Mesodermal cell (in vitro differentiated cells): ENCODE results near the gene ABLIM3.
A peak's percentile ranks its signal among the peaks of the same experiment; 100 is the strongest.

Experiments
- H3K27ac ChIP-seq: 2 replicates; pipeline ENCODE4 v1.7.0; 2013; ENCODE audit warnings: mild to moderate bottlenecking, low read depth, low read length, moderate library complexity; ENCODE audit not compliant: severe bottlenecking
- H3K36me3 ChIP-seq: 2 replicates; pipeline ENCODE4 v1.7.1; 2013; ENCODE audit warnings: mild to moderate bottlenecking, low read length, moderate library complexity; ENCODE audit not compliant: control insufficient read depth, insufficient read depth
- H3K4me1 ChIP-seq: one replicate; pipeline ENCODE4 v1.7.1; 2013; ENCODE audit warnings: mild to moderate bottlenecking, low read length; ENCODE audit not compliant: insufficient read depth, control insufficient read depth, poor library complexity, severe bottlenecking
- H3K4me3 ChIP-seq: 2 replicates; pipeline ENCODE4 v1.7.0; 2013; ENCODE audit warnings: low read length, control low read depth, mild to moderate bottlenecking; ENCODE audit not compliant: insufficient read depth, poor library complexity, severe bottlenecking; ENCODE audit errors: extremely low read depth
- H3K9me3 ChIP-seq: 2 replicates; pipeline ENCODE4 v1.7.1; 2013; ENCODE audit warnings: mild to moderate bottlenecking, low read length, moderate library complexity; ENCODE audit not compliant: control insufficient read depth
- WGBS, 2 experiments: methylation state at CpG; one replicate each; pipeline ENCODE4 v1.1.5; 2013; ENCODE audit warnings: missing lambda C conversion rate in 2 of 2; ENCODE audit not compliant: insufficient coverage in 2 of 2; 5-methylcytosine and 5-hydroxymethylcytosine counted together

Gene ABLIM3

GRCh38 chr5:149257889-149258705, 116.8 kb downstream of the ABLIM3 start:
- Histone ChIP-seq H3K4me3 (no peak overlapping the region), H3K9me3 (no peaks in the 10 kb centered on the region), H3K4me1 (no peaks in the 10 kb centered on the region), H3K27ac (no peak overlapping the region), H3K36me3 (no peaks in the 10 kb centered on the region)
- WGBS, 2 experiments, result 80 to 90% methylated on average over 1 to 2 of the region's 10 CpGs

GRCh38 chr5:149260761-149261160, 119.5 kb downstream of the ABLIM3 start:
- H3K4me1 ChIP-seq, result no peaks in the 10 kb centered on the region
- H3K9me3 ChIP-seq, result no peaks in the 10 kb centered on the region
- no peak overlapping the region for H3K27ac ChIP-seq
- 60% methylated on average over 1 of the region's 1 CpG; no CpG with 5 or more reads in 1 of the 2 experiments for WGBS, 2 experiments
- no peak overlapping the region for H3K4me3 ChIP-seq
- H3K36me3 ChIP-seq, result no peaks in the 10 kb centered on the region

DNA sequence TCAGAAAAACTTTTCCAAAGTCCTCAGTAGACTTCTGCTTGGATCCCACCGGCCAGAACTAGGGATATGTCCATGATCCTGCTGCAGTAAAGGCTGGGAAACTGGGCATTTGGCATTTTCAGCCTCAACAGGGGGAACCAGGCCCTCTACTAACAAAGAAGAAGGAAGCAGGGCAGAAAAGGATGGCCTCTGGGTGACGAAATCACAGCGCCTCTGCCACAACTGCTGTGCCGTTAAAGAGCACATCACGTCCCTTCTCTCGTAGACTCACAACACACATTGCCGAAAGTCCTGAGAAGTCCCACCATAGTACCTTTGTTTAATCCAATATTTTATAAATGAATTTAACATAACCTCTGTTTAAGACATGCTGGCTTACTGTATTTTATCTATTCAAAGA, 120.0 kb downstream of the ABLIM3 start:
- Histone ChIP-seq H3K4me1 (no peaks in the 10 kb centered on the region), H3K9me3 (no peaks in the 10 kb centered on the region), H3K36me3 (no peaks in the 10 kb centered on the region), H3K4me3 (no peak overlapping the region), H3K27ac (no peak overlapping the region)
- WGBS, 2 experiments, result 89 to 93% methylated on average over 1 to 3 of the region's 7 CpGs

GRCh38 chr5:149262315-149262714, 121.0 kb downstream of the ABLIM3 start:
- WGBS, 2 experiments, result 72 to 73% methylated on average over 2 to 3 of the region's 4 CpGs
- H3K27ac ChIP-seq, result no peak overlapping the region
- no peak overlapping the region for H3K4me3 ChIP-seq
- H3K9me3 ChIP-seq, result no peaks in the 10 kb centered on the region
- no peaks in the 10 kb centered on the region for H3K4me1 ChIP-seq
- H3K36me3 ChIP-seq, result no peaks in the 10 kb centered on the region

DNA sequence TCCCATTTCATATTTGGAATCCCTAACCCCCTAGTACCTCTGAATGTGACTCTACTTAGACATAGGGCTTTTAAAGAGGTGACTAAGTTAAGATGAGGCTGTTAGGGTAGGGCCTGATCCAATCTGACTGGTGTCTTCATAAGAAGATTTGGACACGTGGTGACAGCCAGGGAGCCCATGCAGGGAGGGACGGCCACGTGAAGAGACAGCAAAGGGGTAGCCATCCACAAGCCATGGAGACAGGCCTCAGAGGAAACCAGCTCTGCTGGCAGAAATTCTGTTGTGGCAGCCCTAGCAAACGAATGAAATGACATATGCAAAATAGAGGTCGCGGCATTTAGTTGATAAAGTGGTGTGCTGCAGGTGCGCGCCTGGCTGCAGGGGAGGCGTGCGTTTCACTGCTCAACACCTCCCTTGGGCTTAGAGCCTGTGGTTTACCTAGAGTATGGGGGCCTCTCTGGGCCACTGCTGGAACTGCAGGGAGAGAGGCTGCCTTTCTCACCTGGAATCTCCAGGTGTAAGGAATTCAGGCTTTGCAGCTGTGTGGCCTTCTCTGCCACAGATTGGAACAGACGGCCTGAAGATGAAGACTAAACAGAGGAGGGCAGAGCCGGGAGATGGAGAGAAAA, 123.3 kb downstream of the ABLIM3 start:
- H3K4me3 ChIP-seq, result no peak overlapping the region

GRCh38 chr5:149265068-149265465, 123.8 kb downstream of the ABLIM3 start:
- Histone ChIP-seq H3K36me3 (no peaks in the 10 kb centered on the region), H3K9me3 (no peaks in the 10 kb centered on the region), H3K4me1 (no peaks in the 10 kb centered on the region), H3K4me3 (no peak overlapping the region), H3K27ac (no peak overlapping the region)
- WGBS, 2 experiments, result 81 to 85% methylated on average over 6 to 7 of the region's 7 CpGs

More for the DNA sequence above, 123.3 kb downstream of the ABLIM3 start:
- no peaks in the 10 kb centered on the region for H3K9me3 ChIP-seq
- no peak overlapping the region for H3K27ac ChIP-seq
- H3K4me1 ChIP-seq, result no peaks in the 10 kb centered on the region
- no peaks in the 10 kb centered on the region for H3K36me3 ChIP-seq
- 22 to 24% methylated on average over 12 of the region's 12 CpGs for WGBS, 2 experiments

- Histone ChIP-seq H3K9me3 (no peaks in the 10 kb centered on the region), H3K36me3 (no peaks in the 10 kb centered on the region), H3K4me1 (no peaks in the 10 kb centered on the region), H3K27ac (no peak overlapping the region), H3K4me3 (no peak overlapping the region)
- 49 to 65% methylated on average over 2 of the region's 4 CpGs for WGBS, 2 experiments
Observed at GRCh38 chr5:149265597-149265996, 124.3 kb downstream of the ABLIM3 start.

DNA sequence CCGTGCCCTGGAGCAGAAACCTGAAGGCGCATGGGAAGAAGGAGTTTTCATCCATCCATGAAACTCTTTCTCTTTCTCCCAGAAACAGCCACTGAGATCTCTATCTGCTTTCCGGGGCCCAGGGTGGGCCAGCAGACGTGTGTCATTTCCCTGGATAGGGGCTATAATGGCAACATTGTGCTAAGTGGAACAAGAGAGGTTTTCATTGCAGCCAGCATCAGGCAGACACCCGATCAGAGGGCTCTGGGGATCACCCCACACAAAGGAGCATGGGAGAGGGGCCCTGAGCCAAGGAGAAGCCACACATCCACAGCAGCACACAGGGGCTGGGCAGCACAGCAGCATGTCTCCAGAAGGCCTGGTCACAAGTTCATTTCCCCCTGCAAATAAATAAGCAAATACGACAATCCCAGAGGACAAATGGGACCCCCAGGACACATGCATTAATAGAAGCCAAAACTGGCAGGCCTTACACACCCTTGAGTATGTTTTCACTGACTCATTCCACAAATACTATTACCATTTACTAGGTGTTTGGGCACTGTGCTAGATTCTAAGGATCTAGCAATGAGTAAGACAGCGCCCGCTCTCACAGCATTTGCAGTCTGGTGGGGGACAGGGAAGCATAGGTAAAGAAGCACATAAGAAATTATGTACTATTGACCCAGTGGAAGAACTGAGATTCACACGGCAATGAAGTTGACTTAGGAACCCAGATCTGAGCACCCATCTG, 126.1 kb downstream of the ABLIM3 start:
- Histone ChIP-seq H3K4me3 (no peak overlapping the region), H3K36me3 (no peaks in the 10 kb centered on the region), H3K4me1 (peaks cover 4% of the 10 kb centered on the region), H3K27ac (no peak overlapping the region), H3K9me3 (no peaks in the 10 kb centered on the region)
- WGBS, 2 experiments, result 86 to 97% methylated on average over 6 of the region's 9 CpGs

- no peaks in the 10 kb centered on the region for H3K36me3 ChIP-seq
- H3K27ac ChIP-seq, result no peak overlapping the region
- H3K4me1 ChIP-seq, result peaks cover 13% of the 10 kb centered on the region
- no peaks in the 10 kb centered on the region for H3K9me3 ChIP-seq
- no peak overlapping the region for H3K4me3 ChIP-seq
- 0% methylated on average over 1 of the region's 6 CpGs for WGBS, 2 experiments
Observed at GRCh38 chr5:149268928-149269557, 127.8 kb downstream of the ABLIM3 start.

DNA sequence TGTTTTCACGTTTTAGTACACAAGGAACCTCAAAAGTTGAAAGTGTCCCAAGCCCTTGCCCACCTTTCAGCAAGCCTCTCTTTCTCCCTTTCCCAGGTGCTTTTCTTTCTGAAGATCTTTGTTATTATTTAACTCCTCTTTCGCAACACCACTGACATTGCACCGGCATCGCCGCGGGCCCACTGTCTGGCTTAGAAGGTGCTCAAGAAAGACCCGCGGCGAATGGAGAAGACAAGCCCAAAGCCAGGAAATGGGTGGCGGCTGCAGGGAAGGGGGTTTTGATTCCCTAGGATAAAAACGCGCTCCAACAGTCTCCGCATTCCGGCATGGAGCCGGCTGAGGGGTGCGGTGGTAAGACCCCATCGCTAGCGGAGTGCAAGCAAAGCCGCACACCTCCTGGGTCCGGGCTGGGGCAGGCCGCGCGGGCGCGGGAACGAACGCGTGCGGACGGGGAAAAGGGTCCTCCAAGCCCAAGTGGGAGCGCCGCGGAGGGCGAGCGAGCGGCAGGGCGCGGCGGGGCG, 130.0 kb downstream of the ABLIM3 start:
- 3 to 5% methylated on average over 28 to 32 of the region's 40 CpGs for WGBS, 2 experiments
- Histone ChIP-seq H3K4me3 (peak overlapping the region; percentile 62), H3K36me3 (no peaks in the 10 kb centered on the region), H3K27ac (no peak overlapping the region), H3K9me3 (no peaks in the 10 kb centered on the region), H3K4me1 (peaks cover 13% of the 10 kb centered on the region)
